Glutamatergic neuron (in vitro differentiated cells): ENCODE data around the gene VPS50. TPM values are rescaled to one million over a fixed set of nuclear protein-coding genes. Genes with fewer than 3 reads are reported as not detected.

Experiments used
- DNase-seq: peaks from one replicate; pipeline ENCODE4 v3.0.0; 2022
- H3K27ac Mint-ChIP-seq: one replicate; pipeline ENCODE4 v1.8.0; 2020; ENCODE audit warnings: mild to moderate bottlenecking, mixed read lengths, inconsistent platforms; ENCODE audit not compliant: unreplicated experiment
- H3K27me3 Mint-ChIP-seq: one replicate; pipeline ENCODE4 v1.8.0; 2020; ENCODE audit warnings: mild to moderate bottlenecking, moderate library complexity, mixed read lengths, inconsistent platforms; ENCODE audit not compliant: unreplicated experiment
- H3K36me3 Mint-ChIP-seq: one replicate; pipeline ENCODE4 v1.8.0; 2020; ENCODE audit warnings: mild to moderate bottlenecking, mixed read lengths, inconsistent platforms; ENCODE audit not compliant: unreplicated experiment
- H3K4me1 Mint-ChIP-seq: one replicate; pipeline ENCODE4 v1.8.0; 2020; ENCODE audit warnings: mild to moderate bottlenecking, low read depth, mixed read lengths, inconsistent platforms; ENCODE audit not compliant: unreplicated experiment
- H3K4me3 Mint-ChIP-seq: one replicate; pipeline ENCODE4 v1.8.0; 2020; ENCODE audit warnings: mild to moderate bottlenecking, mixed read lengths, inconsistent platforms; ENCODE audit not compliant: unreplicated experiment
- H3K9me3 Mint-ChIP-seq: one replicate; pipeline ENCODE4 v1.8.0; 2020; ENCODE audit warnings: mild to moderate bottlenecking, moderate library complexity, mixed read lengths, inconsistent platforms; ENCODE audit not compliant: unreplicated experiment
- CTCF ChIP-seq: fragments of 200-600 bp; sonication (generic); IDR thresholded peaks from one replicate; pipeline ENCODE4 v1.5.0; 2021; ENCODE audit not compliant: partially characterized antibody, unreplicated experiment
- total RNA-seq: library from RNA; stranded (reverse); fragmentation: NEBNext Ultra II Directional; extraction: Animal tissue kit (Norgen Biotek cat#: 25700); gene quantifications from one replicate; pipeline ENCODE4 v1.2.1, GENCODE V29; 2021; ENCODE audit not compliant: unreplicated experiment

VPS50 gene
- total RNA-seq, 1 donor from 2014 or later = 31.7 TPM

GRCh38 chr7:93196336-93196735 is 35.8 kb upstream of the VPS50 start:
- no peak overlapping the region for H3K4me3 Mint-ChIP-seq
- H3K27ac Mint-ChIP-seq = no peak overlapping the region
- no peaks in the 10 kb centered on the region for H3K9me3 Mint-ChIP-seq
- H3K27me3 Mint-ChIP-seq = no peaks in the 10 kb centered on the region
- H3K36me3 Mint-ChIP-seq = no peaks in the 10 kb centered on the region
- TF ChIP-seq CTCF = no peak
- no peak for DNase-seq
- no peaks in the 10 kb centered on the region for H3K4me1 Mint-ChIP-seq

GRCh38 chr7:93198472-93198871 is 33.7 kb upstream of the VPS50 start:
- H3K36me3 Mint-ChIP-seq = no peaks in the 10 kb centered on the region
- H3K27ac Mint-ChIP-seq = no peak overlapping the region

GRCh38 chr7:93202594-93203250 is 29.4 kb upstream of the VPS50 start:
- Mint-ChIP-seq H3K4me3 (no peak overlapping the region), H3K27me3 (no peaks in the 10 kb centered on the region), H3K27ac (no peak overlapping the region), H3K36me3 (no peaks in the 10 kb centered on the region), H3K4me1 (peaks cover 4% of the 10 kb centered on the region), H3K9me3 (peaks cover 3% of the 10 kb centered on the region)
- no peak for DNase-seq
- no peak for TF ChIP-seq CTCF

More at GRCh38 chr7:93198472-93198871, 33.7 kb upstream of the VPS50 start:
- no peaks in the 10 kb centered on the region for H3K27me3 Mint-ChIP-seq
- H3K4me1 Mint-ChIP-seq = peaks cover 1% of the 10 kb centered on the region
- TF ChIP-seq CTCF = no peak
- DNase-seq = no peak
- H3K4me3 Mint-ChIP-seq = no peak overlapping the region
- peaks cover under 1% of the 10 kb centered on the region for H3K9me3 Mint-ChIP-seq

GRCh38 chr7:93203496-93203895 is 28.7 kb upstream of the VPS50 start:
- Mint-ChIP-seq H3K27me3 (no peaks in the 10 kb centered on the region), H3K4me3 (no peak overlapping the region), H3K36me3 (no peaks in the 10 kb centered on the region), H3K27ac (no peak overlapping the region), H3K4me1 (peaks cover 4% of the 10 kb centered on the region), H3K9me3 (peaks cover 3% of the 10 kb centered on the region)
- no peak for DNase-seq
- TF ChIP-seq CTCF = no peak

GRCh38 chr7:93205046-93205445 is 27.1 kb upstream of the VPS50 start:
- no peak for TF ChIP-seq CTCF
- H3K27ac Mint-ChIP-seq = no peak overlapping the region
- DNase-seq = no peak
- peaks cover 3% of the 10 kb centered on the region for H3K9me3 Mint-ChIP-seq
- H3K4me3 Mint-ChIP-seq = no peak overlapping the region
- H3K36me3 Mint-ChIP-seq = no peaks in the 10 kb centered on the region
- H3K4me1 Mint-ChIP-seq = peaks cover 4% of the 10 kb centered on the region
- no peaks in the 10 kb centered on the region for H3K27me3 Mint-ChIP-seq
